Right atrium auricular region (tissue), 2 donors: ENCODE data around the gene ASIC4. TPM values are rescaled to one million over a fixed set of nuclear protein-coding genes. Genes with fewer than 3 reads are reported as not detected.
A peak's percentile ranks its signal among the peaks of the same experiment; 100 is the strongest.

ENCODE experiments used
- DNase-seq: peaks from one replicate; pipeline ENCODE4 v3.0.0-alpha.2; 2019; ENCODE audit warnings: low spot score
- H3K27ac ChIP-seq, 2 donors: fragments of 200-600 bp; sonication (generic); 1 replicate in 1 of 2; 2 replicates in 1 of 2; pipeline ENCODE4 v1.5.1; 2016 to 2019
- H3K27me3 ChIP-seq, 2 donors: fragments of 200-600 bp; sonication (generic); one replicate each; pipeline versions ENCODE4 v1.5.1 to v1.6.0; 2017 to 2019
- H3K36me3 ChIP-seq: fragments of 200-600 bp; sonication (generic); one replicate; pipeline ENCODE4 v1.5.1; 2016
- H3K4me1 ChIP-seq, 2 donors: fragments of 200-600 bp; sonication (generic); one replicate each; pipeline versions ENCODE4 v1.5.1 to v1.6.0; 2017 to 2019
- H3K4me3 ChIP-seq, 2 donors: fragments of 200-600 bp; sonication (generic); 1 replicate in 1 of 2; 2 replicates in 1 of 2; pipeline ENCODE4 v1.5.1; 2017 to 2019; ENCODE audit warnings: mild to moderate bottlenecking in 1 of 2, moderate library complexity in 1 of 2
- H3K9me3 ChIP-seq, 2 donors: fragments of 200-600 bp; sonication (generic); one replicate each; pipeline ENCODE4 v1.5.1; 2019
- CTCF ChIP-seq, 2 donors: fragments of 200-600 bp; sonication (generic); IDR thresholded peaks; one replicate each; pipeline ENCODE4 v1.5.1; 2019; ENCODE audit warnings: antibody characterized with exemption in 2 of 2
- total RNA-seq, 2 donors: library from RNA; depleted of rRNA; stranded (reverse); fragments of >200 nt; gene quantifications; one replicate each; pipeline ENCODE4 v1.1.0, GENCODE V29; 2016

ASIC4 gene
- total RNA-seq, 2 donors from 2014 or later, result not detected

- Histone ChIP-seq H3K4me3 (peak within 1 kb of the TSS; percentile 52 to 77), H3K36me3 (peaks cover 25% of the 10 kb centered on the region), H3K27ac (peak within 1 kb of the TSS; percentile 94), H3K27me3 (no peaks in the 10 kb centered on the region), H3K4me1 (peaks cover 0 to 38% of the 10 kb centered on the region in 2 donors), H3K9me3 (no peaks in the 10 kb centered on the region)
- DNase-seq, result peak; percentile 99
- no peak for TF ChIP-seq CTCF (IDR thresholded peaks at IDR 0.05)
These were observed 29.5 kb downstream of the ASIC4 start, which contains the start of the genes CHPF and TMEM198 for GRCh38 chr2:219543596-219544358. Gene CHPF, minus strand, starts transcription at chr2:219543809. Its CDS starts 271 bp downstream, at chr2:219543538. Gene TMEM198, plus strand, starts transcription at chr2:219544028. Its CDS starts 700 bp downstream, at chr2:219544728.

DNA sequence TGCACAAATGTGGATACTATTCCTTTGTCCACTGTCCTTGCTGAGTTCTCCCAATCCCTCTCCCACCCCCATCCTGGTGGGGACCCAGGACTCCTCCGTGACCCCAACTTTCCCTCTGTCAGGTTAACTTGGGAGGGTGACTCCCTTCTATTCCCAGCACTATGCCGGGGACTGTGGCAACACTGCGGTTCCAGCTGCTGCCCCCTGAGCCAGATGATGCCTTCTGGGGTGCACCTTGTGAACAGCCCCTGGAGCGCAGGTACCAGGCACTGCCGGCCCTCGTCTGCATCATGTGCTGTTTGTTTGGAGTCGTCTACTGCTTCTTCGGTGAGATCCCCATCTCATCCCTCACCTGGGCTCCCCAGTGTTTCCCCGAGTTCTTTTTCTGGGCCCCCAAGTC lies 30.3 kb downstream of the ASIC4 start:
- Histone ChIP-seq H3K27ac (peak overlapping the region; percentile 94), H3K4me3 (peak overlapping the region in 1 of 2 donors; percentile 77), H3K4me1 (peaks cover 0 to 30% of the 10 kb centered on the region in 2 donors), H3K36me3 (peaks cover 17% of the 10 kb centered on the region), H3K9me3 (no peaks in the 10 kb centered on the region), H3K27me3 (no peaks in the 10 kb centered on the region)
- DNase-seq, result no peak
- TF ChIP-seq CTCF (IDR thresholded peaks at IDR 0.05), result no peak

DNA sequence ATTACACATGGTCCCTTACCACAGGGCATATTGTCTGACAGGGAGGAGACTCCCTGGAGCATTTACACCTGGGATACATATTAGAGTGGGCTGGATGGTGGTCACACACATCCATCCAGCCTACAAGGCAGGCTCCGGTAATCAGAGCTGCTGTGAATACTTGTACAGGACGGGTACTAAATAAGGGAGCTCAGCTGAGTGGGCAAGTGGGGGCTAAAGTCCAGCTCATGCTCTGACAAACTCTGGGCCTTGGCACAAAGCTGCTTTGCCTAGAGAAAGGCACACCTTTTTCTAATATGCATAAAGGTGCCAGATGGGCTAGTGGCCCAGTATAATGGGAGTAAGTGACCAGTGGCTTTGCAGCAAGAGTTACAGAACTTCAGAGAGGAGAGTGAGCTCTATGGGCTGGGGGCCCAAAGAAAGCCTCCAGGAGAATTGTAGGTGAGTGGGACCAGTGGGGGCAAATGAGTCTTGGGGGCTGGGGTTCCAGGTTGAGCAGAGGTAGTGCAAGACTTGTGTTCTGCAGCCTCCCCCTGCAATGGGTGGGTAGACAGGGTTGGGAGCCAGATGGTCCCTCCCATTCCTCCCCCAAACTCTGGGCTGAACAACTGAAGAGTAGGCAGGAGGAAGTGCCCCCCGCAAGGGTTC lies 31.1 kb downstream of the ASIC4 start:
- TF ChIP-seq CTCF (IDR thresholded peaks at IDR 0.05), result no peak
- DNase-seq, result no peak
- Histone ChIP-seq H3K27me3 (no peaks in the 10 kb centered on the region), H3K4me1 (peaks cover 0 to 29% of the 10 kb centered on the region in 2 donors), H3K27ac (no peak overlapping the region), H3K36me3 (peaks cover 8% of the 10 kb centered on the region), H3K4me3 (no peak overlapping the region), H3K9me3 (no peaks in the 10 kb centered on the region)

DNA sequence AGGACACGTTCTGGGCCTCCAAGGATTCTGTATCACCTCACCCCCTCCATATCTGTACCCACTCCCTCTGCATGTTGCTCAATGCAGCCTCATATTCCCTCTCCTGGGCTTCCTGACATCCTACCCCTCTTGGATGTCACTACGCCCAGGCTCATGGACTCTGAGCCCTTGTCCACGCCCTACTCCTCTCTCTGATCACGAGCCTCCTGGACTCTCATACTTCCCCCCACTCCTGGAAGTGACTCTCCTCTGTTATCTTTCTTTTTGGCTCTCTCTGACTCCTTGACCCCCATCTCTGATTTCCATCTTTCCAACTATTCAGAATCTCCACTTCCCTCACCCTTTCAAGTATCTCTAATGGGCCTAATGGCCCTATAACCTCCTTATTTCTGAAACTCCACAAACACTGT lies 31.7 kb downstream of the ASIC4 start:
- H3K4me3 ChIP-seq, result no peak overlapping the region
- DNase-seq, result no peak
- TF ChIP-seq CTCF (IDR thresholded peaks at IDR 0.05), result no peak
- no peaks in the 10 kb centered on the region for H3K27me3 ChIP-seq
- H3K27ac ChIP-seq, result no peak overlapping the region
- no peaks in the 10 kb centered on the region for H3K9me3 ChIP-seq
- peaks cover 0 to 29% of the 10 kb centered on the region in 2 donors for H3K4me1 ChIP-seq
- H3K36me3 ChIP-seq, result peaks cover 4% of the 10 kb centered on the region

- no peaks in the 10 kb centered on the region for H3K9me3 ChIP-seq
- TF ChIP-seq CTCF (IDR thresholded peaks at IDR 0.05), result no peak
- H3K27me3 ChIP-seq, result no peaks in the 10 kb centered on the region
- no peak overlapping the region for H3K27ac ChIP-seq
- no peak for DNase-seq
- no peak overlapping the region for H3K4me3 ChIP-seq
- no peaks in the 10 kb centered on the region for H3K36me3 ChIP-seq
- peaks cover 0 to 26% of the 10 kb centered on the region in 2 donors for H3K4me1 ChIP-seq
These were observed 33.3 kb downstream of the ASIC4 start for GRCh38 chr2:219547621-219548020.
